ENCODE data around the gene EIF4EBP2.

- TF ChIP-seq RAD21 (IDR thresholded peaks at IDR 0.05) (no peak), CTCF (IDR thresholded peaks at IDR 0.05; ENCODE audit: low read depth, low read length, missing input control) (no peak), TAF1 (conservative IDR thresholded peaks at IDR 0.05) (no peak), REST (IDR thresholded peaks at IDR 0.05) (no peak), ATF3 (IDR thresholded peaks at IDR 0.05) (no peak), SP1 (IDR thresholded peaks at IDR 0.05) (no peak), GABPA (IDR thresholded peaks at IDR 0.05 in 1 of 2, conservative IDR thresholded peaks at IDR 0.05 in 1 of 2) (no peak), MAX (IDR thresholded peaks at IDR 0.05) (no peak), JUND (IDR thresholded peaks at IDR 0.05) (no peak), EGR1 (IDR thresholded peaks at IDR 0.05; ENCODE audit: low read depth in 2 of 2) (no peak)
Observed at GRCh38 chr10:70357565-70357964, 46.4 kb upstream of the EIF4EBP2 start.
